ACC112 (cell line): Measurements from ENCODE around the gene LGALS9B.
"Not testable (repeated sequence)": the region's sequence is repeated elsewhere in the genome, so short reads cannot be mapped to it uniquely, and the experiment has no call there.

Experiments
- H2AFZ ChIP-seq: fragments of 200-600 bp; sonication (generic); one replicate; pipeline ENCODE4 v1.6.0; 2017; ENCODE audit warnings: antibody characterized with exemption, low read length; ENCODE audit not compliant: unreplicated experiment
- H3K27ac ChIP-seq: fragments of 200-600 bp; sonication (generic); 2 replicates; pipeline ENCODE4 v1.5.1; 2014; ENCODE audit warnings: low read depth, mild to moderate bottlenecking, antibody characterized with exemption, low read length, moderate library complexity
- H3K27me3 ChIP-seq: fragments of 200-600 bp; sonication (generic); 2 replicates; pipeline ENCODE4 v1.6.1; 2014; ENCODE audit warnings: mild to moderate bottlenecking, antibody characterized with exemption, low read length, moderate library complexity, mixed read lengths; ENCODE audit not compliant: insufficient read depth
- H3K36me3 ChIP-seq: fragments of 200-600 bp; sonication (generic); 2 replicates; pipeline ENCODE4 v1.6.1; 2016; ENCODE audit warnings: mild to moderate bottlenecking, antibody characterized with exemption, low read length, moderate library complexity, mixed read lengths; ENCODE audit not compliant: insufficient read depth
- H3K4me1 ChIP-seq: fragments of 200-600 bp; sonication (generic); one replicate; pipeline ENCODE4 v1.6.1; 2016; ENCODE audit warnings: low read length, mixed read lengths; ENCODE audit not compliant: insufficient read depth, unreplicated experiment, control insufficient read depth
- H3K4me3 ChIP-seq: fragments of 200-600 bp; sonication (generic); 2 replicates; pipeline ENCODE4 v1.5.1; 2014; ENCODE audit warnings: mild to moderate bottlenecking, low read depth, low read length
- H3K79me2 ChIP-seq: fragments of 200-600 bp; sonication (generic); one replicate; pipeline ENCODE4 v1.6.0; 2016; ENCODE audit warnings: low read length; ENCODE audit not compliant: control insufficient read depth, unreplicated experiment, insufficient read depth

The LGALS9B gene

DNA sequence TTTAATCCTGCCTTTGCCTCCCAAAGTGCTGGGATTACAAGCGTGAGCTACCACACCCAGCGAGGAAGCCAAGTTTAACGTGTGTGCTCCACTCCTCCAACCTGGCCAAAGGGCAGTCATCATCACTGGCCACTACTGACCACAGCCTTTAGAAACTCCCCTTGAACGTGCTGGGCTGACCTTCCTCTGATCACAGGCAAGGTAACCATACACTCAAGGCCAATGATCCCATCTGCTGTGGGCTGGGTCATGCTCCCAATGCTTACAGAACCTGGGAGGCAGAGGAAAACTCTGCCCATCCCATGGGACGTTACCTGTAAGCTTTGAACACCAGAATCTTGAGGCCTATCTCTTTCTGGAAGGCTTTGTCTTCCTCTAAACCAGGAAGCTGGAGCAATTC, 51.9 kb downstream of the LGALS9B start:
- H2AFZ ChIP-seq, H3K27ac ChIP-seq, H3K4me1 ChIP-seq, H3K36me3 ChIP-seq, H3K79me2 ChIP-seq, H3K4me3 ChIP-seq, H3K27me3 ChIP-seq: not testable (repeated sequence)

DNA sequence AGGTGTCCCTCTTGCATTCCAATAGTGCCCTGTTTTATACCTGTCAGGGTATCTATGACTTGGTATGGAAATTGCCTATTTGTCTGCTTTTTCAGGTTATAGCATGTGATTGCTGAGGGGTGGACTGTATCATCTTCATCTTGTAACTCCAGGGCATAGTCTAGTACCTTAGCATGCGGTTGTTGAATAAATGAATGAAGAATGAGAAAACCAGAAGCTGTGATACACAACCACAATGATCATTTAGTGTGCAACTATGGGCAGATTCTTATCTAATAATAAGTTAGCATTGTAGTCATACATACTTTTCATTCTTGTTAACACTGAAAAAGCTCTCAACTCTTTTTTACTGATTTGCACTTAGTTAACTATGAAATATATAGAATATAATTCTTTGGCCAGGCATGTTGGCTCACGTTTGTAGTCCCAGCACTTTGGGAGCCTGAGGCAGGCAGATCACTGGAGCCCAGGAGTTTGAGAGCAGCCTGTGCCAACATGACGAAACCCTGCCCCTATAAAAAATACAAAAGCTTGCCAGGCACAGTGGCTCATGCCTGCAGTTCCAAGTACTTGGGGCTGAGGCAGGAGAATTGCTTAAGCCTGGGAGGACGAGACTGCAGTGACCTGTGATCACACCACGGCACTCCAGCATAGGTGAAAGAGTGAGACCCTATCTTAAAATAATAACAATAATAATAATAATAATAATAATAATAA, 65.9 kb downstream of the LGALS9B start:
- not testable (repeated sequence) for H3K27me3 ChIP-seq, H3K4me1 ChIP-seq, H3K79me2 ChIP-seq, H3K36me3 ChIP-seq, H3K4me3 ChIP-seq, H2AFZ ChIP-seq, H3K27ac ChIP-seq

DNA sequence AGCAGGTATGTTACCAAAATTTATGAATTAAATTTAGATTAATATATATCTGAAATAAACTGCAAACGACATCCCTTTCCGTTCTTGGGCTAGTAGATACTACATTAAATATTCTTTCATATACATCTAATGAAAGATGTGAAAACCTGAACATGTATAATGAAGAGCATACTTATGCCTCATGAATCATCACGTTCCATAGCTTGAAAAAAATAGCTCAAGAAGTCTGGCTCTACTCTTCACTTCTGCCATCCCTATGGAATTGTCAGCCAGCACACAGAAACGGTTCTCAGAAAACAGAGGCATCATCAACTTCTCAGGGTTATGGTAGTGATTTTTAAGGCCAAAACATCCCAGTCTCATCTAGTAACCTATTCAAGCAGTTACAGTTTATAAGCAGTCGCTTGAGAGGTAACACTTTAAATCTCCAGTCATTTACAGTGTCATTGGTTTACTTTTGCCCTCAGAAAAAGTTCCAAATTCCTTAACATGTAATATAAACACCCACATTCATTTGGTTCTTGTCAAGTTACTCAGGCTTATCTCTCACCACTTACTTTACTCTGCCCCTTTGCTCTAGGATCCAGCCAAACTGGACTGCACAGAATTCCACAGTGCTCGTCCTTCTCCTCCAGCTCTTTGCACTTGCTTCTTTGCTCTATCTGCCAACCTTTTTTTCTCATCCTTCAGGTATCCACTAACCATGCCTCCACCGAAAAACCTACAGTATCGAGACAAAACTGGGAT, 66.6 kb downstream of the LGALS9B start:
- H3K36me3 ChIP-seq, H3K4me3 ChIP-seq, H2AFZ ChIP-seq, H3K27me3 ChIP-seq, H3K79me2 ChIP-seq, H3K4me1 ChIP-seq, H3K27ac ChIP-seq: not testable (repeated sequence)
